ENCODE results near the gene IGF2BP3. TPM values are rescaled to one million over a fixed set of nuclear protein-coding genes. Genes with fewer than 3 reads are reported as not detected.

The IGF2BP3 gene
- total and polyA plus RNA-seq, 10 of the 15 experiments (the other 5 are each of a cell fraction or from before 2014, with no cell fraction given), result 4.6 to 61.2 (median 36.9) TPM

- ChIA-PET POLR2A (interaction anchor here (0.7 to 0.9 kb wide), 2 partner anchors 9 to 168 kb away, joined by 3 read pairs; no protein-coding TSS in a partner anchor), CTCF (interaction anchor here (1.1 to 3.6 kb wide), 2 partner anchors 15 to 58 kb away, joined by 4 to 21 read pairs; no protein-coding TSS in a partner anchor), SMC1A (ENCODE audit: uncharacterized antibody, unreplicated experiment) (interaction anchor here (0.9 to 2.6 kb wide), 7 partner anchors 10 to 157 kb away, joined by 3 to 13 read pairs (median 5); no protein-coding TSS in a partner anchor), RAD21 (ENCODE audit: unreplicated experiment) (interaction anchor here (0.8 to 1.7 kb wide), 4 partner anchors 15 to 160 kb away, joined by 3 to 4 read pairs (median 3); no protein-coding TSS in a partner anchor)
- FAIRE-seq (no peak), ATAC-seq (no peak), DNase-seq (ENCODE audit: low read depth, low spot score) (no peak)
- H3K9ac ChIP-seq (ENCODE audit: control insufficient read depth, insufficient read depth, low read length), result no peak overlapping the region
- peak overlapping the region; percentile 52 for H3K27ac ChIP-seq (ENCODE audit: control insufficient read depth, insufficient read depth)
- H3K27me3 ChIP-seq (replicated peaks in 1 of 2; ENCODE audit: control insufficient read depth in 2 of 2, insufficient read depth in 2 of 2, low read length in 1 of 2), result no peaks in the 10 kb centered on the region
- no peaks in the 10 kb centered on the region for H3K9me3 ChIP-seq (replicated peaks; ENCODE audit: control insufficient read depth, insufficient read depth, low read length)
- H3K79me2 ChIP-seq (ENCODE audit: control insufficient read depth, insufficient read depth, low read length), result peaks cover 31% of the 10 kb centered on the region
- WGBS (ENCODE audit: insufficient coverage, insufficient replicate concordance, low lambda C conversion rate, missing lambda C conversion rate), result 6% methylated on average over 4 of the region's 4 CpGs
- in situ Hi-C loops (cut with MboI) (no loop called here), intact Hi-C loops (cut with micrococcal nuclease; ENCODE audit: unreplicated experiment) (loop anchor here (1.0 to 5.0 kb wide), 2 partner anchors 38 to 100 kb away; partner anchors contain the start of gene IGF2BP3)
- peak overlapping the region; percentile 41; the same call in 1 of the 2 replicates for H3K4me3 ChIP-seq
- peak overlapping the region; percentile 85 for H3K4me2 ChIP-seq (ENCODE audit: control insufficient read depth, insufficient read depth)
- H3K4me1 ChIP-seq (ENCODE audit: control insufficient read depth, insufficient read depth, low read length), result peaks cover 43% of the 10 kb centered on the region
- H4K20me1 ChIP-seq (ENCODE audit: control insufficient read depth, insufficient read depth), result no peaks in the 10 kb centered on the region
- no peak for TF ChIP-seq SMARCA5 (IDR thresholded peaks at IDR 0.05)
- no peak for TF ChIP-seq HSF1 (IDR thresholded peaks at IDR 0.05; ENCODE audit: low read depth, low read length)
- TF ChIP-seq RFX5 (IDR thresholded peaks at IDR 0.05; ENCODE audit: low read depth, low read length), result no peak
- no peak for TF ChIP-seq ESRRA (IDR thresholded peaks at IDR 0.05; ENCODE audit: low read length)
- no peak for TF ChIP-seq IRF3 (IDR thresholded peaks at IDR 0.05)
- no peak for TF ChIP-seq ZNF592 (IDR thresholded peaks at IDR 0.05)
- TF ChIP-seq POLR2A (IDR thresholded peaks at IDR 0.05; ENCODE audit: low read depth, low read length), result no peak
- TF ChIP-seq ZBTB11 (CRISPR knock-in tag; IDR thresholded peaks at IDR 0.05), result no peak
- no peak for TF ChIP-seq ZNF24 (IDR thresholded peaks at IDR 0.05)
- TF ChIP-seq LARP7 (IDR thresholded peaks at IDR 0.05), result no peak
- no peak for TF ChIP-seq ATF3 (IDR thresholded peaks at IDR 0.05; ENCODE audit: borderline replicate concordance, extremely low read depth, low read depth, low read length)
- TF ChIP-seq WRNIP1 (IDR thresholded peaks at IDR 0.05; ENCODE audit: borderline replicate concordance, low read depth, low read length), result no peak
- TF ChIP-seq CREB1 (IDR thresholded peaks at IDR 0.05; ENCODE audit: low read depth), result no peak
- H2AFZ ChIP-seq (ENCODE audit: control insufficient read depth, low read depth, low read length), result no peak overlapping the region
- peaks cover 0 to 2% of the 10 kb centered on the region in 2 experiments; a peak in 1 of 4 replicates for H3K36me3 ChIP-seq (ENCODE audit: control insufficient read depth in 2 of 2, insufficient read depth in 2 of 2, low read length in 1 of 2)
- BruUV-seq (replicated peaks), result no TSS peak
Measured at GRCh38 chr7:23372611-23373010, 97.7 kb downstream of the IGF2BP3 start.

Measured in GM12878 (cell line).